Activated CD8-positive, alpha-beta memory T cell treated with anti-CD3 and anti-CD28 coated beads, Interleukin-2, amount 50 U/mL, for 48 hours (primary cell): ENCODE results near the gene ESD.
A peak's percentile ranks its signal among the peaks of the same experiment; 100 is the strongest.
"Not testable (repeated sequence)": the region's sequence is repeated elsewhere in the genome, so short reads cannot be mapped to it uniquely, and the experiment has no call there.

ENCODE experiments used
- DNase-seq: peaks from one replicate; pipeline ENCODE4 v3.0.0-alpha.2; 2020

Gene ESD

GRCh38 chr13:46783504-46783903, 13.5 kb downstream of the ESD start:
- DNase-seq, result no peak

- no peak for DNase-seq
Observed at GRCh38 chr13:46782691-46783090, 14.3 kb downstream of the ESD start.

- no peak for DNase-seq
Observed at GRCh38 chr13:46782066-46782465, 14.9 kb downstream of the ESD start.

- no peak for DNase-seq
Observed at GRCh38 chr13:46778890-46779289, 18.1 kb downstream of the ESD start.

GRCh38 chr13:46778095-46778494, 18.9 kb downstream of the ESD start:
- no peak for DNase-seq

DNA sequence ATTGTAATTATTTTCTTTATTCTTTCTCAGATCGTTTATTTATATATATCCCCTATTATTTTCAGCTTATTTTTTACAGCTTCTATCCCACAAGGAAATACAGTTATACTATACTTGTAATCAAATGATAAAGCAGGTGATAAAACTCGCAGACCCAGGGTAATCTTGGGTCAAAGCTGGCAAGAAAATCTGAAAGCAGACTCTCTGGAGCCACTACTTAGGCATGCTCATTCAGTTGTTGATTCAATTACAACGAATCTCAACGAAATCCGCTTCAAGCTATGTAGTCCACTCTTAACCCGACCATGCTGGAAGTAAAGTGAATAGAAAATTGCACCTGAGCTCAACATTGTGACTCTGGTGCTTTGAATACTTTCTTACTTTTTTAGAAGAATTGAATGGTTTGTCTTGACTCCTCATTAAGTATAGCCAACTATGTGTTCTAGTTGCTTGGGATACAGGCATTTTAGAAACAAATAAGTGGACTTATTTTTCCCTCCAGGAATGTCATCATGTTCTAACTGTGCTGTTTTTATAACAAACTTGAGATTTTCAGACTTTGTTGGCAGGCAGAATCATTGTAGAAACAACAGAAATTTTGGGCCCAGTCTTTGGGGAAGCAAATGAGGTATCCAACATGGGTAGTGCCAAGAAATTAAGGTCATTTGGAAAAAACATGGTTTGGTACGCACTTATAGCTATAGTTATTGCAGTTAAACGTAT, 21.4 kb downstream of the ESD start:
- no peak for DNase-seq

- DNase-seq, result no peak
Observed at GRCh38 chr13:46773541-46773940, 23.4 kb downstream of the ESD start.

GRCh38 chr13:46771693-46772092, 25.3 kb downstream of the ESD start:
- no peak for DNase-seq

DNA sequence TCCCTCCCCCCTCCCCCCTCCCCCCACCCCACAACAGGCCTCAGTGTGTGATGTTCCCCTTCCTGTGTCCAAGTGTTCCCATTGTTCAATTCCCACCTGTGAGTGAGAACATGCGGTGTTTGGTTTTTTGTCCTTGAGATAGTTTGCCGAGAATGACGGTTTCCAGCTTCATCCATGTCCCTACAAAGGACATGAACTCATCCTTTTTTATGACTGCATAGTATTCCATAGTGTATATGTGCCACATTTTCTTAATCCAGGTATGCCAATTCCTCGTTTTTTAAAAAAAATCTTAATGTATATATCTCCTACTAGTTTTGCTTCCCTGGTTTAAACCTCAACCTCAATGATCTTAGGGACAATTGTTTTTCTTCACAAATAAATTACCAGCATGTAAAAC, 27.0 kb downstream of the ESD start:
- not testable (repeated sequence) for DNase-seq

DNA sequence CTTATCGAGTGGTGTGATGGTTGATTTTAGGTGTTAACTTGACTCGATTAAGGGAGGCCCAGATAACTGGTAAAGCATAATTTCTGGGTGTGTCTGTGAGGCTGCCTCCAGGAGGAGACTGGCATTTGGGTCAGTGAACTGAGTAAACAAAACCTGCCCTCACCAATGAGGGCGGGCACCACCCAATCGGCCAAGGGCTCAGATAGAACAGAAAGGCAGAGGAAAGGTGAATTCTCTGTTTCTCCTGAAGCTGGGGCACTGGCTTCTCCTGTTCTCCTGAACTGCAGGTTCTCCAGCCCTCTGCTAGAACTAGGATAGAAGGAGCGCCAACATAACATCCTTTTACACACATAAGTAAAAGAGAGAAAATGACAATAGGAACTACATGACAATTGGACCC, 35.1 kb downstream of the ESD start:
- no peak for DNase-seq

DNA sequence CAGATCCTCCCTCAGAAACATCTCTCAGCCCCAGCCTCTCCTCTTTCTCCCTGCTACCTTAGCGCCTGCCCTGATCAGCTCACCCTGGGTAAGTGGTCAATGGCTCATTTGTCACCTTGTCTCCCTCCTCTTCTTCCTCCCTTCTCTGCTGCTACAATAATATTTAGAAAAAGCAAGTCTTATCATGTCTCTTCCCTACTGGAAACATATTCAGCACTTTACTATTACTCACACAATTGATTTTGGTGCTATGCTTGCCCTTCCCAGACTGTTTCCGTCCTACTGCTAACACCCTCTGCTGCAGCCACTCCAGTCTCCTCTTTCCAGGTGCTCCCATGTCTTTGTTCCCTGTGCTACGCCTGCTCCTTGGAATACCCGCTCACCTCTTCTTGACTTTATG, 35.8 kb downstream of the ESD start:
- no peak for DNase-seq

GRCh38 chr13:46759846-46760245, 37.1 kb downstream of the ESD start:
- DNase-seq, result no peak

DNA sequence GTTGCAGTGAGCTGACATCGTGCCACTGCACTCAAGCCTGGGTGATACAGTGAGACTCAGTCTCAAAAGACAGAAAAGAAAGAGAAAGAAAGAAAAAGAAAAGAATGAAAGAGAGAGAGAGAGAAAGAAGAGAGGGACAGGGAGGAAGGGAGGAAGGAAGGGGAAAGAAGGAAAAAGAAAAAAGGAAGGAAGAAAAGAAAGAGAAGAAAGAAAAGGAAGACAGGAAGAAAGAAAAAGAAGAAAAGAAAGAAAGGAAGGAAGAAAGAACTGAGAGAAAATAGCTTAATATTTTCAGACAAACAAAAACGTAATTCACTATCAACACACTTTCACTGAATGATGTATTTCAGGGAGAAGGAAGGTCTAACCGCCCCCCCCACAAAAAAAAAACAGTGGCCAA, 39.3 kb downstream of the ESD start:
- no peak for DNase-seq

DNA sequence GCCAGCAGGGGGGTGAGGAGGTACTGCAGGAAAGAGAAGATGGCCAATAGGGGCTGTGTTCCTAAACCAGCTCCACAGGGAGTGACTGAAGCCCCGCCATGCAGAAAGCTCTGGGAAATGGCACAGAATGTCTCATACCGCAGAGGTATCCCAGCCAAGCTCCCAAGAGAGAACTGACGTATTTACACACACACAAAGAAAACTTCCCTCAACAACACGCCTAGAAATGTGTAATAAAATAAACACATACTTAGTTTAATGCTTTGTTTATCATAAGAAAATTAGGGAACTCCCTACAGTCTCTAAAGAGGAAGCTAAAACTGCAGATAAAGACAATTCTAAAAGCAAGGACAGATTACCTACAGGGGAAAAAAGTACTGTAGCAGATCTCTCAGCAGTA, 40.0 kb downstream of the ESD start:
- DNase-seq, result no peak

DNA sequence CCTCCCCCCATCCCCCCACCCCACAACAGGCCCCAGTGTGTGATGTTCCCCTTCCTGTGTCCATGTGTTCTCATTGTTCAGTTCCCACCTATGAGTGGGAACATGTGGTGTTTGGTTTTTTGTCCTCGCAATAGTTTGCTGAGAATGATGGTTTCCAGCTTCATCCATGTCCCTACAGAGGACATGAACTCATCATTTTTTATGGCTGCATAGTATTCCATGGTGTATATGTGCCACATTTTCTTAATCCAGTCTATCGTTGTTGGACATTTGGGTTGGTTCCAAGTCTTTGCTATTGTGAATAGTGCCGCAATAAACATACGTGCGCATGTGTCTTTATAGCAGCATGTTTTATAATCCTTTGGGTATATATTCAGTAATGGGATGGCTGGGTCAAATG, 41.5 kb downstream of the ESD start:
- DNase-seq, result not testable (repeated sequence)

DNA sequence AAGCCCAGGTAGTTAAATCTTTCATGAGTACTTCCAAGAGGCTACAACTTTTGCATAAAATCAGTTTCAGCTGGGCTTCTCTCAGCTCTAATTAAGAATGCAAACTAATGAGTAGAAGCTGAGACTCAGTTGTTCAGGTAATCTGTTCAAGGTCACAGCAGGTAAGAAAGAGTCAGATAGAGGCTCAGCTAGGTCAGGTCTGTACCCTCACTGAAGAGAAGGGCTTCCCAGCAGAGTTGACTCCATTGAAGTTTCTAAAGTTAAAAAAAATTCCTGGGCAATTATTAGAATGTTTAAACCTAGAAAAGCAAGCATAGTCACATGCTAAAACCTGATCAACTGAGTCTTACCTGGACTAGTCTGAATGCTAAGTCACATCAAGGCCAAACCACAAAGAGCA, 42.1 kb downstream of the ESD start:
- no peak for DNase-seq

- DNase-seq, result no peak
Observed at GRCh38 chr13:46753917-46754316, 43.0 kb downstream of the ESD start.

- no peak for DNase-seq
Observed at GRCh38 chr13:46753137-46753536, 43.8 kb downstream of the ESD start.

DNA sequence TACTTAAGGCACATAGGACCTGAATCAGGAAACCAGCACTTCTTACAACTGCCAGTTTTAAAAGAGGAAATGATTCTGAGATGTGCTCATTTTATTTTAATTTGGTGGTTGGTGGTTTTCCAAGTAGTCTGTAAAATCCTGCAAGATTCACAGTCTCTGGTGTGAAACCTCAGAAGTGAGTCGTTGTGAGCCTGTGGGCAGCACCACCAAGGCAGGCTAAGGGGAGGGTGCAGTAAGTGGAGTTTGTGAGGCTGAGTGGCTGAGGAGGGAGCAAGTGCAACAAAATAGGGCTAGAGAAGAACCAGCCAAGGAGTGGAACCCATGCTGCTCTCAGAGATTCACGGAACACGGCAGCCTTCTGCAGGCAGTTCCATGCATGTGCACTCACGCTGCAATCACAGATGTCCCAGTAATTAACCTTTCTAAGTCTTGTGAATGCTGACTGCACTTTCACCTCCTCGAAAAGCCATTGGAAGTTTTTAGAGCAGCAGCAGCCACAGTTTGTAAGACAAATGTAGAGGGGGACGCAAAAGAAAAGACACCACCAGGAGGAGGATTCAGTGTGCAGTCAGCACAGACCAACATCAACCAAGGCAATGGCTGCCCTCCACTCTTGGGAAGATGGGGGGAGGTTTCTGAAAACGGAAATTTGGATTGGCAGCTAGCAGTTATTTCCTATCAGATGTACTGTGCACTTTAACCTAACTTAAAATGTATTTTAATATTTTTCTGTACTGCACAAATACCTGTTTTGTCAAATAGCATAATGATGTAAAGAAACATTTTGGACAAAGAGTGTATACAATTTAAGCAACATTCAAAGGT, 44.9 kb downstream of the ESD start:
- DNase-seq, result peak; percentile 64

- no peak for DNase-seq
Observed at GRCh38 chr13:46749951-46750350, 47.0 kb downstream of the ESD start.

GRCh38 chr13:46748300-46748699, 48.7 kb downstream of the ESD start:
- no peak for DNase-seq

GRCh38 chr13:46747031-46747820, 49.7 kb downstream of the ESD start:
- DNase-seq, result no peak

DNA sequence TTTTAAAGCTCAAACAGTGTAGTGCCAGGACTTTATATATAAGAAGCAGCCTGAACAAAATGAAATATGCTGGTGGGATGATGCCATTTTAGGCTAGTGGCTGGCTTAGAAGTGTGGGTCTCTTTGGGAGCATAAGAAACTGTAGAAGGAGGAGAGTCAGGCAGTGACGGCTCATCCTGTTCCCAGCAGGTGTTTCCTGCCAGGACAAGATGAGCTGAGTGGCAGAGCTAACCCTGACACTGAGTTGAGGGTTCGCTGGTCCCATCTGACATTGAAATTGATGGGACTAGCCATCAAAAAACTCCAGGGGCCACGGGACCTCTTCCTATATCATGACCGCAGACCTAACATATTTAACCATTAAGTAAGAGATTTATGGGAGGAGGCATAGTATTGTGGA, 51.3 kb downstream of the ESD start:
- DNase-seq, result no peak

DNA sequence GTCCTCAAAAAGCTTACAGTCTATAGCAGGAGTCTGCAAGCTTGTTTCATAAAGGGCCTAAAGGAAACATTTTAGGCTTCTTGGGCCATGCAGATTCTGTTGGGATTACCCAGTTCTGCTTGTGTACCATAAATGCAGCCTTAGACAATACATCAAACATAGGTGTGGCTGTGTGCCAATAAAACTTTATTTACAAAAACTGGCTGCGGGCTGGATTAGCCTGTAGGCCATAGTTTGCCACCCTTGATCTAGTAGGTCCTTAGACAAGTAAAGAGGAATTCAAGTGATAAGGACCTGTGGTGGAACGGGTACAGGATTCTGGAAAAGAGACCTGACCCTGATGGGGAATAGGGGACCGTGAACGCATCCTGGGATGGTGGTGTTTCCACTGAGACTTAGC, 51.9 kb downstream of the ESD start:
- no peak for DNase-seq
